GM10266 (cell line): ENCODE results near the gene IFT81.
"Not testable (repeated sequence)": the region's sequence is repeated elsewhere in the genome, so short reads cannot be mapped to it uniquely, and the experiment has no call there.

ENCODE experiments used
- DNase-seq: peaks from one replicate; pipeline ENCODE4 v3.0.0; 2012; ENCODE audit errors: extremely low spot score
- CTCF ChIP-seq: IDR thresholded peaks from 2 replicates; pipeline ENCODE4 v1.5.1; 2012; ENCODE audit warnings: mild to moderate bottlenecking, low read depth; ENCODE audit not compliant: control insufficient read depth, insufficient read depth; ENCODE audit errors: missing control alignments

Gene IFT81

DNA sequence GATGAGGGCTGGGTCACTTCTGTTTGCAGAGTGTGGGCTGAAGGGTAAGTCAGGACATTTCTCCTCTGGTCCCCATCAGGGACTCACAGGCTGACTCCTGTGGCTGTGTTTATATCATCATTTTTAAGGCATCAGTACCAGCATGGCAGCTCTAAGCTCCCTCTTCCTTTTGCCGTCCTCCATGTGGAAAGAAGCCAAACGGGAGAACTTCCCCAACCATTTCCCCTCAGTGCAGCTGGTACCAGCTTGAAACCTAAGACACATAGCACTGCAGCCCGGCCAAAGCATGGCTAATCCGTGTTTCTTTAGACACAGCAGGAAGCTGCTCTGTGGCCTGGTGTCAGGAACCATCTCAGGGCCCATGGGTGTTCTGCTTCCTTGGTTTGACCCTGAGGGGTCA lies 124.9 kb downstream of the IFT81 start:
- no peak for TF ChIP-seq CTCF
- DNase-seq = no peak

DNA sequence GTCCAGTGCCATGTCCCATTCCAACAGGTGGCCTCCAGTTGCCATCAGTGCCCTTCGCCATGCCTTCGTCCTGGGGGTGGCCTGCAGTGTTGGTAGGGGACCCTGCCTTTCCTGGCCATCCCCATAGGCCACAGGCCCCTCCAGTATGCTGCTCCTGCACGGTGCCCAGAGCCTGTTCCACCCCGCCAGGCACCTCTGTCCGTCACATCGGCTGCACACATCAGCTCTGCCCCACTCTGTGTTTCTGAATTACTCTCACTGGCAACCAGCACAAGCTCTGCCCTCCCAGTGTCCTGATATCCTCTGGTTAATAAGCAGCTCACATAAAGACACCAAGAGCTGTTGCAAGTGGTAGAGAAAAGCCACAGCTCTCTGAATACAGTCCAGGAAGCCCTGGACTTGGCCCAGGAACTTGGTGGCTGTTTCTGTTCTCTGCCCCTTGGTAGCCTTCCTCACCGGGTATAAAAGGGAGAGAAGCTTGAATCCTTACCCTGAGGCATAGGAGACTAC lies 125.6 kb downstream of the IFT81 start:
- no peak for DNase-seq
- TF ChIP-seq CTCF = no peak

DNA sequence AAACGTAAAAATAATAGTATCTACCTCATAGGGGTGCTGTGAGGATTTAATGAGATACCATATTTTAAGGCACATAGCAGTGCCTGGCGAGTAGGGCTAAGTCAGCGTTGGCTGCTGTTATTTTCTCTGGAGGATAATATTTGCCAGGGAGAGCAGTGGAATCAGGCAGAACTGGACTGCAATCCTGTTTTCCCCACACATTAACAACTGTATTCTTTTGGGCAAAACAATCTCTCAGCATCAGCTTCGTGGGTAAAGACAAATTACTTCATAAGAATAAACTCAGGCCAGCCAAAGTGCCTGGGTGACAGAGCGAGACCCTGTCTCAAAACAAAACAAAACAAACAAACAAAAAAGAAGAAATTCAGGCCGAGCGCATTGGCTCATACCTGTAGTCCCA lies 127.2 kb downstream of the IFT81 start:
- no peak for DNase-seq
- TF ChIP-seq CTCF = no peak

GRCh38 chr12:110252716-110253115 lies 128.6 kb downstream of the IFT81 start:
- no peak for TF ChIP-seq CTCF
- no peak for DNase-seq

- no peak for TF ChIP-seq CTCF
- DNase-seq = no peak
Observed at GRCh38 chr12:110253176-110253575, 129.0 kb downstream of the IFT81 start.

DNA sequence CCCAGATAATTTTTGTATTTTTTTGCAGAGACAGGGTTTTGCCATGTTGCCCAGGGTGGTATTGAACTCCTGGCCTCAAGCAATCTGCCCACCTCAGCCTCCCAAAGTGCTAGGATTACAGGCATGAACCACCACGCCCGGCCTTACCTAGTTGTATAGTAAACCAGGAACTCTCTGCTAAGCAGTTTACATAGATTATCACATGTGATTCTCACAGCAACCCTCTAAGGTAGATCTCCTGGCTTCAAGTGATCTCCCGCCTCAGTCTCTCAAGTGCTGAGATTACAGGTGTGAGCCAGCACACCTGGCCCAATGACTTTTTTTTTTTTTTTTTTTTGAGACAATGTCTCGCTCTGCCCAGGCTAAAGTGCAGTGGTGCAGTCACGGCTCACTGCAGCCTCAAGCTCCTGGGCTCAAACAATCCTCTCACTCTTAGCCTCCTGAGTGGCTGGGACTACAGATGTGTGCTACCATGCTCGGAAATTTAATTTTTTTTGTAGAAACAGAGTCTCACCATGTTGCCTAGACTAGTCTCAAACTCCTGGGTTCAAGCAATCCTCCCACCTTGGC lies 130.9 kb downstream of the IFT81 start:
- no peak for DNase-seq
- no peak for TF ChIP-seq CTCF

- not testable (repeated sequence) for DNase-seq
Observed at GRCh38 chr12:110255890-110256456, 131.8 kb downstream of the IFT81 start.
